ENCODE results near the gene MAML2. TPM values are rescaled to one million over a fixed set of nuclear protein-coding genes. Genes with fewer than 3 reads are reported as not detected.

Gene MAML2
- polyA plus RNA-seq, 1 of the 3 experiments (the other 2 are of a cell fraction) = 20.1 TPM

GRCh38 chr11:95993438-95994298, 349.3 kb downstream of the MAML2 start (continued):
- TF ChIP-seq PBX3 (IDR thresholded peaks at IDR 0.05) = no peak

GRCh38 chr11:95991545-95991944, 351.4 kb downstream of the MAML2 start:
- no peaks in the 10 kb centered on the region for H4K20me1 ChIP-seq (ENCODE audit: insufficient read depth)
- DNase-seq = no peak
- peaks cover 3% of the 10 kb centered on the region for H3F3A ChIP-seq (replicated peaks; ENCODE audit: insufficient read depth)
- no peaks in the 10 kb centered on the region for H3K27me3 ChIP-seq (ENCODE audit: insufficient read depth)
- H2AFZ ChIP-seq (ENCODE audit: low read depth) = no peak overlapping the region
- H3K27ac ChIP-seq (ENCODE audit: low read depth in 2 of 2, low read length in 1 of 2) = peak overlapping the region in 1 of 2 experiments; percentile 67; a peak in 1 of 4 replicates
- H3K4me1 ChIP-seq (ENCODE audit: control insufficient read depth in 1 of 2, insufficient read depth in 2 of 2, low read depth in 1 of 2, low read length in 1 of 2) = 0 out of 4 replicates have a peak, but pooled peaks cover 0 to 4% of the 10 kb centered on the region in 2 experiments
- H3K9me3 ChIP-seq = no peaks in the 10 kb centered on the region
- no peaks in the 10 kb centered on the region for H3K9me2 ChIP-seq
- H3K4me2 ChIP-seq = no peak overlapping the region
- peaks cover 18% of the 10 kb centered on the region for H3K79me2 ChIP-seq (ENCODE audit: insufficient read depth)
- no peak for TF ChIP-seq JUND (IDR thresholded peaks at IDR 0.05)
- TF ChIP-seq TEAD4 (IDR thresholded peaks at IDR 0.05; ENCODE audit: borderline replicate concordance, insufficient read depth) = no peak
- TF ChIP-seq GATA2 (CRISPR knock-in tag; IDR thresholded peaks at IDR 0.05) = no peak
- no peak for TF ChIP-seq FOSL2 (IDR thresholded peaks at IDR 0.05; ENCODE audit: borderline replicate concordance, low read depth)
- no peak for TF ChIP-seq SMC3 (IDR thresholded peaks at IDR 0.05; ENCODE audit: low read depth, low read length)
- no peak for TF ChIP-seq RXRA (IDR thresholded peaks at IDR 0.05; ENCODE audit: borderline replicate concordance, low read depth)
- TF ChIP-seq NRF1 (IDR thresholded peaks at IDR 0.05; ENCODE audit: low read depth, low read length) = no peak
- no peak for TF ChIP-seq USF1 (IDR thresholded peaks at IDR 0.05; ENCODE audit: borderline replicate concordance, low read depth)
- no peak for TF ChIP-seq RCOR1 (IDR thresholded peaks at IDR 0.05; ENCODE audit: low read length)
- no peak for TF ChIP-seq FOXJ3 (CRISPR knock-in tag; IDR thresholded peaks at IDR 0.05)
- TF ChIP-seq YY1 (IDR thresholded peaks at IDR 0.05; ENCODE audit: low read depth) = no peak
- TF ChIP-seq ELF1 (IDR thresholded peaks at IDR 0.05) = no peak
- TF ChIP-seq GABPA (IDR thresholded peaks at IDR 0.05; ENCODE audit: low read depth) = no peak
- no peak for TF ChIP-seq FOXM1 (IDR thresholded peaks at IDR 0.05; ENCODE audit: low read depth)
- TF ChIP-seq TCF12 (IDR thresholded peaks at IDR 0.05) = no peak
- TF ChIP-seq REST (IDR thresholded peaks at IDR 0.05; ENCODE audit: low read depth, low read length) = no peak
- TF ChIP-seq ZBTB33 (IDR thresholded peaks at IDR 0.05; ENCODE audit: borderline replicate concordance, low read depth) = no peak
- no peak for TF ChIP-seq MEF2A (IDR thresholded peaks at IDR 0.05; ENCODE audit: borderline replicate concordance, low read depth)
- TF ChIP-seq SIN3A (IDR thresholded peaks at IDR 0.05; ENCODE audit: borderline replicate concordance, low read depth, low read length) = no peak
- no peak for TF ChIP-seq NFIC (IDR thresholded peaks at IDR 0.05; ENCODE audit: borderline replicate concordance)
- POLR2A ChIA-PET = no interaction called here
- no peak overlapping the region for H3K4me3 ChIP-seq (ENCODE audit: low read depth in 2 of 2, low read length in 1 of 2)
- peaks cover 20 to 29% of the 10 kb centered on the region in 2 experiments for H3K36me3 ChIP-seq (replicated peaks in 1 of 2; ENCODE audit: control insufficient read depth in 1 of 2, insufficient read depth in 2 of 2, low read length in 1 of 2)
- 87% methylated on average over 1 of the region's 1 CpG for WGBS (ENCODE audit: low lambda C conversion rate)
- H3K9ac ChIP-seq = no peak overlapping the region
- CTCF ChIA-PET = no interaction called here

All from SK-N-SH (cell line).